MG63 (cell line): ENCODE data around the gene CACNA1D. TPM values are rescaled to one million over a fixed set of nuclear protein-coding genes. Genes with fewer than 3 reads are reported as not detected.

Experiments used
- DNase-seq: peaks from one replicate; pipeline ENCODE4 v3.0.0-alpha.2; 2020
- H3K27me3 ChIP-seq: fragments of 250-450 bp; sonication (Bioruptor Pico); 2 replicates; pipeline ENCODE4 v1.5.1; 2020; ENCODE audit warnings: mild to moderate bottlenecking, moderate library complexity
- H3K36me3 ChIP-seq: fragments of 250-450 bp; sonication (Bioruptor Pico); 2 replicates; pipeline ENCODE4 v1.5.1; 2020; ENCODE audit warnings: mild to moderate bottlenecking, moderate library complexity
- H3K4me3 ChIP-seq: fragments of 250-450 bp; sonication (Bioruptor Pico); 2 replicates; pipeline ENCODE4 v1.5.1; 2020; ENCODE audit warnings: mild to moderate bottlenecking, moderate library complexity
- H3K9me3 ChIP-seq: fragments of 250-450 bp; sonication (Bioruptor Pico); 2 replicates; pipeline ENCODE4 v1.5.1; 2020; ENCODE audit warnings: mild to moderate bottlenecking, moderate library complexity
- total RNA-seq: library from RNA; depleted of rRNA; stranded (reverse); fragments of >200 nt; shearing (Covaris generic); gene quantifications from 2 replicates; pipeline ENCODE4 v1.2.3, GENCODE V29; 2014; ENCODE audit warnings: low replicate concordance

Gene CACNA1D
- total RNA-seq, 1 experiment from 2014 or later, result not detected

DNA sequence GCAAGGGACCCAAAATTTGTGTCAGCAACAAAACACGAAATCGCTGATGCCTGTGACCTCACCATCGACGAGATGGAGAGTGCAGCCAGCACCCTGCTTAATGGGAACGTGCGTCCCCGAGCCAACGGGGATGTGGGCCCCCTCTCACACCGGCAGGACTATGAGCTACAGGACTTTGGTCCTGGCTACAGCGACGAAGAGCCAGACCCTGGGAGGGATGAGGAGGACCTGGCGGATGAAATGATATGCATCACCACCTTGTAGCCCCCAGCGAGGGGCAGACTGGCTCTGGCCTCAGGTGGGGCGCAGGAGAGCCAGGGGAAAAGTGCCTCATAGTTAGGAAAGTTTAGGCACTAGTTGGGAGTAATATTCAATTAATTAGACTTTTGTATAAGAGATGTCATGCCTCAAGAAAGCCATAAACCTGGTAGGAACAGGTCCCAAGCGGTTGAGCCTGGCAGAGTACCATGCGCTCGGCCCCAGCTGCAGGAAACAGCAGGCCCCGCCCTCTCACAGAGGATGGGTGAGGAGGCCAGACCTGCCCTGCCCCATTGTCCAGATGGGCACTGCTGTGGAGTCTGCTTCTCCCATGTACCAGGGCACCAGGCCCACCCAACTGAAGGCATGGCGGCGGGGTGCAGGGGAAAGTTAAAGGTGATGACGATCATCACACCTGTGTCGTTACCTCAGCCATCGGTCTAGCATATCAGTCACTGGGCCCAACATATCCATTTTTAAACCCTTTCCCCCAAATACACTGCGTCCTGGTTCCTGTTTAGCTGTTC, 316.9 kb downstream of the CACNA1D start:
- DNase-seq, result no peak
- no peaks in the 10 kb centered on the region for H3K9me3 ChIP-seq
- no peaks in the 10 kb centered on the region for H3K27me3 ChIP-seq
- no peaks in the 10 kb centered on the region for H3K36me3 ChIP-seq
- H3K4me3 ChIP-seq, result no peak overlapping the region

DNA sequence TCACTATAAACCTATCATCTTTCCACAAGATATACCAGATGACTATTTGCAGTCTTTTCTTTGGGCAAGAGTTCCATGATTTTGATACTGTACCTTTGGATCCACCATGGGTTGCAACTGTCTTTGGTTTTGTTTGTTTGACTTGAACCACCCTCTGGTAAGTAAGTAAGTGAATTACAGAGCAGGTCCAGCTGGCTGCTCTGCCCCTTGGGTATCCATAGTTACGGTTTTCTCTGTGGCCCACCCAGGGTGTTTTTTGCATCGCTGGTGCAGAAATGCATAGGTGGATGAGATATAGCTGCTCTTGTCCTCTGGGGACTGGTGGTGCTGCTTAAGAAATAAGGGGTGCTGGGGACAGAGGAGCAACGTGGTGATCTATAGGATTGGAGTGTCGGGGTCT, 318.0 kb downstream of the CACNA1D start:
- no peaks in the 10 kb centered on the region for H3K27me3 ChIP-seq
- H3K4me3 ChIP-seq, result no peak overlapping the region
- no peak for DNase-seq
- H3K9me3 ChIP-seq, result no peaks in the 10 kb centered on the region
- no peaks in the 10 kb centered on the region for H3K36me3 ChIP-seq

DNA sequence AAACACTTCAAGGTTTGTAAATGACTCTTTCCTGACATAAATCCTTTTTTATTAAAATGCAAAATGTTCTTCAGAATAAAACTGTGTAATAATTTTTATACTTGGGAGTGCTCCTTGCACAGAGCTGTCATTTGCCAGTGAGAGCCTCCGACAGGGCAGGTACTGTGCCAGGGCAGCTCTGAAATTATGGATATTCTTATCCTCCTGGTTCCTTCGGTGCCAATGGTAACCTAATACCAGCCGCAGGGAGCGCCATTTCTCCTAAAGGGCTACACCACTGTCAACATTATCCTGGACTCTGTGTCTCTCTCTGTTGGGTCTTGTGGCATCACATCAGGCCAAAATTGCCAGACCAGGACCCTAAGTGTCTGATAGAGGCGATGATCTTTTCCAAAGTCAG, 318.8 kb downstream of the CACNA1D start:
- Histone ChIP-seq H3K4me3 (no peak overlapping the region), H3K9me3 (no peaks in the 10 kb centered on the region), H3K27me3 (no peaks in the 10 kb centered on the region), H3K36me3 (no peaks in the 10 kb centered on the region)
- DNase-seq, result no peak

DNA sequence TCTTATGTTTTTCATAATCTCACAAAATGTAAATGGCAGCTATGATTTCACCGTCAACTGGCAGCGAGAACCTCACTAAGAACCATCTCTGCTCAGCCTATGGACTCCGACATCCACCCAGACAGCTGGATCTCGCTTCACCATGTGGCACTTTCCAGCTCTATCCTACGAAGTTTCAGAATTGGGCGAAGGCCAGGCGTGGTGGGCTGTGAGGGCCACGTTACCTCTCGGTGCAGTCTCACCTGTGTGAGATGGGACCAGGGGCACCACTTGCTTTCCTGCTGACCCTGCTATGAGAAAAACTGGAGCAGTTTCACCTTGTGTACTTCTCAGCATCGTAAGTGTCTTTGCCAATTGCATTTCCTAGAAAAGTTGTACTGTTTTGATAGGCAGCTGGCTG, 319.5 kb downstream of the CACNA1D start:
- H3K36me3 ChIP-seq, result no peaks in the 10 kb centered on the region
- H3K9me3 ChIP-seq, result no peaks in the 10 kb centered on the region
- no peak for DNase-seq
- no peak overlapping the region for H3K4me3 ChIP-seq
- no peaks in the 10 kb centered on the region for H3K27me3 ChIP-seq

DNA sequence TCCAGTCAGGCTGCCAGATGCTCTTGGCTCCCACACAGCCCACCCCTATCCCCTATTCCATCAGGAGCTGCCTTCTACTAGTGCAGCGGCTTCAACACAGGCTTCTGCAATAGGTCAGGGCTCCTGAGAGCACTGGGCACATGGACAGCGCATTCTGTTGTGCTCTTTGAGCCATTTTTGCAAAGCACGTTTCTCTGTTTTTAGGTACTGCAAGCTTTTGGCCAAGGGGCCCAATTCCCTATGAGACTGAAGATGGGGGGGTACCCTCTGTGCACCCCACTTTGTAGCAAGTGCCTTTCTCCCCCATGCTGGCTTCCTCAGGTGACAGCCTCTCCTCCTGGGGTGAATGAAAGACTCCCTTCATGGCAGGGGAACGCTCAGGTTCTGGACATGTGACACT, 320.7 kb downstream of the CACNA1D start:
- H3K4me3 ChIP-seq, result no peak overlapping the region
- H3K27me3 ChIP-seq, result no peaks in the 10 kb centered on the region
- DNase-seq, result no peak
- H3K36me3 ChIP-seq, result no peaks in the 10 kb centered on the region
- no peaks in the 10 kb centered on the region for H3K9me3 ChIP-seq

DNA sequence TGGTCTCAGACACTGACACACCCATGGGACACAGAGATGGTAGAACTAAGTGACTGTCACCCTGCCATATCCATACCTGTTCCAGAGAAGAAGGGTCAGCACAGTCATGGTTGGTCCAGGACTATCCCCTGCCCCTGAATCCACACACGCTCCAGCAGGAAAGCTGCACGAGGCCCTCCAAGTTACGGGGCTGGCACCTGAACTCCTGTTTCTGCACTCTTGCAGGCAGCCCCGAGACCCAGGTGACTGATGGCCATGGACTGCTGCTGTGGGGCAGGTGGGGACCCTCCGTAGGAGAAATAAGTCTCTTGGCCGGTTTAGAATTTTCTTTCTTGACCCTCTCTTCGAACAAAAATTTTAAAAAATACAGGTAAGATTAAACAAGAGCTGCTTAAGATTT, 321.2 kb downstream of the CACNA1D start:
- Histone ChIP-seq H3K36me3 (no peaks in the 10 kb centered on the region), H3K9me3 (no peaks in the 10 kb centered on the region), H3K4me3 (no peak overlapping the region), H3K27me3 (no peaks in the 10 kb centered on the region)
- no peak for DNase-seq

DNA sequence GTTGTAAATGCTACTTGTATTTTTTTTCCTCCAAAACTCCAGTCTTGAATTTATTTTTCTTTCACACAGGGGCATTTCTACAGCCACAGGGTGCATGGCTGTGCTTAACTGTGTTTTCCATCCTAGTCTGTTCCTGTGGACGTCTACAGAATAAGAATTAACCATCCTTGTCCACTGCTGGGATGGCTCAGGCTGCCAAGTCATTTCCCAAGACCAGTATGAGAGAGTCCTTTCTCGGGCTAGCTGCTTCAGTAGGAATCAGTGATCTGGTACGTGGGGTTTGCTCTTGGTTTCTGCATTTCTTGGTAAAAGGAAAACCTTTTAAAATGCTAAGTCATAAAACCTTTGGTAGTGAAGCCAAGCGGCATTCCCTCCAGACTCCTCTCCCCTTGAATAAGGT, 322.0 kb downstream of the CACNA1D start:
- no peaks in the 10 kb centered on the region for H3K36me3 ChIP-seq
- no peaks in the 10 kb centered on the region for H3K9me3 ChIP-seq
- DNase-seq, result no peak
- no peak overlapping the region for H3K4me3 ChIP-seq
- H3K27me3 ChIP-seq, result no peaks in the 10 kb centered on the region

DNA sequence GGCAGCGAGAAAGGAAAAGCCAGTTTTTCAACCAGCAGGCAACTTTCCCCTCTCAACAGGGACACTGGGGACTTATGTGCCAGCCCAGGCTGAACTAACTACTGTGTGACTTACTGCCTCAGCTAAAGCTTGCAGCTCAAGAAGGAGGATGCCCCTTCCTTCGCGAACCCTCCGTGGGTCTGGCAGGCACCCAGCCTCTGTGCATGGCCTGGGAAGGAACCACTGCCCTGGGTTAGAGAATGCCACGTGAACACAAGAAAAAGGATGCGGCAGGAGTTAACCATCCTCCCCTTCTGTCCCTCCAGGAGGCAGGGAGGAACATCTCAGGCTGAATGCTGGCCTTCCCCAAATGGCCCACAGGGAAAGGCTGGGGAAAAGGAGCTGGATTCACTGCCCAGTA, 322.8 kb downstream of the CACNA1D start:
- H3K4me3 ChIP-seq, result no peak overlapping the region
- no peaks in the 10 kb centered on the region for H3K27me3 ChIP-seq
- H3K9me3 ChIP-seq, result no peaks in the 10 kb centered on the region
- no peaks in the 10 kb centered on the region for H3K36me3 ChIP-seq
- no peak for DNase-seq

DNA sequence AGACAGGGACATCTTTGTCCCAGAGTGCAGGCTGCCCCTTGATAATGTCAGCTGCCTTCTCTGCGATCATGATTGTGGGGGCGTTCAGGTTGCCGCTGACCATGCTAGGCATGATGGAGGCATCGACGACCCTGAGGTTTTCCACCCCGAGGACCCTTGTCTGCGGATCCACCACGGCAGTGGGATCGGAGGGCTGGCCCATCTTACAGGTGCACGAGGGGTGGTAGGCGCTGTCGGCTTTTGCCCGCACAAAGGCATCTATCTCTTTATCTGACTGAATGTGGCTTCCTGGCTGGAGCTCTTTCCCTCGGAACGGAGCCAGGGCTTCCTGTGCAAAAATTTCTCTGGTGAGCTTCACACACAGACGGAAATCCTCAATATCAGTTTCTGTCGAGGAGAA, 323.4 kb downstream of the CACNA1D start:
- H3K4me3 ChIP-seq, result no peak overlapping the region
- no peaks in the 10 kb centered on the region for H3K9me3 ChIP-seq
- no peaks in the 10 kb centered on the region for H3K27me3 ChIP-seq
- no peak for DNase-seq
- H3K36me3 ChIP-seq, result no peaks in the 10 kb centered on the region

DNA sequence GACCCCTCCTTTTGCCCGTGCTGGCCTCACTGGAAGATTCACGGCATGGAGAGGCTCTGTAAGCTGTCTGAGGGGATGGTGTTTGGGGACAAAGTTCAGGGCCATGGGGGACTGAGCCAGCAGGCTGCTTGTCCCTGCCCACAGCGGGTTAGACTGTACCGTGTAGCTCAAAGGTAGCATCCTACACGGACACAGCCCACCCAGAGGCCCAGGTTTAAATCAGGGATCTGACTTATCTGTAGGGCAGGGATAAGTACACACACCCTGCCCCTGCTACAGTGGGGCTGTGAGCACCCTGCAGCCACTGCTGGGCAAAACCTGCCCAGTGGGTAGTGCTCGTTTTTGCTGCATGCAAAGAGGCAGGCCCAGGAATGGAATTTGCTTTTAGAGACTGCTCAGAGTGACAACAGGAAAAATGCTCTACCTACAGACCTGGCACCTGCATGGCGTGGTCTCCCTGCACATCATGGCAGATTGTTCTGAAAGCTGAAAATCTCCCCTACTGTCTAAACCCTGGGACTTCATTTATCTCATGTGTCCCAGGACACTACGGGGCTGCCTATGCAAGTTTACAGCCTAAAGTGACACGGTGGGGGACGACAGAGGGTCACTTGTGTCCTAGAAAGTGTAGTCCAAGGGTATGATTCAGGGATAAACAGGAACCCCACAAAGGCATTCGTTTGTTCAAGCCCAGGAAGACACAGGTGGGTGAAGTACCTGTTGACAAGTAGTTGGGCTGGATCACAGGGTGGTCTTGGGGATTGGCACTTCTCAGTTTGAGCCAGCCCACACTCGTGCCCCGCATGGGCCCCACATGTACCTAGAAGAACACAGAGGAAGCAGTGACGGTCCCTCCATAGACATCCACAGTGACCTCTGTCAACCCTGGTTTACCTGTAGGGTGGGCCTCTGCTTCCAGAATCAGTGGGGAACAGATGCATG, 324.1 kb downstream of the CACNA1D start:
- no peaks in the 10 kb centered on the region for H3K36me3 ChIP-seq
- no peak overlapping the region for H3K4me3 ChIP-seq
- no peaks in the 10 kb centered on the region for H3K9me3 ChIP-seq
- H3K27me3 ChIP-seq, result no peaks in the 10 kb centered on the region
- DNase-seq, result no peak

DNA sequence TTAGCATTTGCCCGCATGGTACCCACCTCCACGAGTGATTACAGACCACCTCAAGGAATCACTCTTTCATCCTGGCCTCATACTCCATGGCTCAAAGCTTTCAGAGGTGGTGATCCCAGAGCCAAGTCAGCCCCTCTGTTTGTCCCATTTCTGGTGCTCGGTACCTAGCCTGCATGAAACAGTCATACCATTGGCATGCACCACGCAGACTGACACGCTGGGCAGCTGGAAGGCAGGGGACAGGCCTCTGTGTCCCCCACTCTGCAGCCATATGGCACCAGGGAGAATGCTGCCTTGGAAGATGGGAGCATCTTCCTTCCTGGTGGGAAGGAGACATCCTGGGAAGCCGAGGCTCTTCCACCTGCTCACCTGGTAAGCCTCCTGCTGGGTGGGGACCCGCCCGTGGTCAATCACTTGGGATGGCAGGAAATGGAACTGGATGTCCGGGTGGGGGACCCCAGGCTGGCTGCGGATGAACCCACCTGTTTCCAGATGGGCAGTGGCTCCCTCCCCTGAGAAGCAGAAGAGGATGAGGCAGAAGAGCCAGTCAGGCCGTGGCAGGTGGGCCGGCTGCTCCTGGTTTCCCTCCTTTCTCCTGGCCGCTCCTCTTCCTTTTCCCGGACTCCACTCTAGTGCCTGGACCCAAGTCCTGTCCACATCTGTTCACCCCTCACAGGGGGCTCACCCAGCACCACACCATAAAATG, 324.9 kb downstream of the CACNA1D start:
- no peaks in the 10 kb centered on the region for H3K36me3 ChIP-seq
- DNase-seq, result no peak
- H3K4me3 ChIP-seq, result no peak overlapping the region
- no peaks in the 10 kb centered on the region for H3K9me3 ChIP-seq
- no peaks in the 10 kb centered on the region for H3K27me3 ChIP-seq

DNA sequence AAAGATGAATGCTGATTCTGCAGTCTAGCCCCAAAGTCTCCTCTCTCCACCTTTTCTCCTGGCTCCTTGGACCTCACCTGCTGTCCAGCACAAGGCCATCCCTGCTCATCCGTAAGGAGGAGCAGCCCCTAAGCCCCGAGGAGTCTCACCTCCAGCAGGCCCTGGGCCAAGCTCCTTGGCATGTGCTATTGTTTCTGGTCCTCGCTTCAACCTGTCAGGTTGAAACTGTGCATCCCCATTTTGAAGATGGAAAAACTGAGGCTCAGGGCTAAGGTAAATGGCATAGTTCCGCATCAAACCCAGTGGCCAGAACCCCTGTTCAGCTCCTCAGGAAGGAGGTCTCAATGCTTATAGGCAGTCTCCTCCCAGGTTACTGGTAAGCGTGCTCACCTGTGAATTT, 325.7 kb downstream of the CACNA1D start:
- Histone ChIP-seq H3K9me3 (no peaks in the 10 kb centered on the region), H3K36me3 (no peaks in the 10 kb centered on the region), H3K4me3 (no peak overlapping the region), H3K27me3 (no peaks in the 10 kb centered on the region)
- DNase-seq, result no peak

DNA sequence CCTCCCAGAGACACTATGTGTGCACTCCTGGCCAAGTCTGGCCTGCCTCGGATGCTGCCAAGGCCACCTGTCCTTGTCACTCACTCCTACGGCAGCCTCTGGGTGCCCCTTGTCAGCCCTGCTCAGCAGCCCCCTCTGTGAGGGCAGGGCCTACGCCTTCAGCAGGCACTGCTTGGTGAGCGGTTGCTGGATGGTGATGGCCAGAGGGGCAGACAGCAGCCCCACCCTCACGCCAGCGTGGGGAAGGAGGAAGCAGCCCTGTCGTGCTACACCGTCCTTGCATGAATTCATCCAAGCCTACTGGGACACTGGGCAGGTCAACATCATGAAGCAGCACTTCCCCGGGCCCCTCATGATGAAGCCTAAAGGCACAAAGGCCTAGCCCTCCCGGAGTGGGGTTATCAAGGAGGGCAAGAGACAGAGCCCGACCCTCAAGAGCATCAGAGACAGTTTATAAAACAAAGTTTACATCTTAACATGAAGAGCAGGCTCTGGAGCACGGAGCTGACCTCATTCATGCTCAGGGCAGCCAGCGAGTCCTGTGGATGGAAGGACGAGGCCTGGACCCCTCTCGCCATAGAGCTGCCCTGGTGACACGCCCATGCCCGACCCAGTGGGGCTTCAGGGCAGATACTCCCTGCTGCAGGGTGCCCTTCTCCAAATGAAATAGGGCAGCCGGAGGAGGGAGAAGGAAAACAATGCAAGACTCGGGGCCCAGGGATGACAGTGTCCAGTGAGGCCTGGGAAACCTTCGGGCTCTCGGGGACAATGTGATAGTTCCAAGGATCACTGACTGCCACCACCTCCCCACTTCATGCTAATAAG, 326.6 kb downstream of the CACNA1D start:
- Histone ChIP-seq H3K4me3 (no peak overlapping the region), H3K9me3 (no peaks in the 10 kb centered on the region), H3K27me3 (no peaks in the 10 kb centered on the region), H3K36me3 (no peaks in the 10 kb centered on the region)
- DNase-seq, result no peak

DNA sequence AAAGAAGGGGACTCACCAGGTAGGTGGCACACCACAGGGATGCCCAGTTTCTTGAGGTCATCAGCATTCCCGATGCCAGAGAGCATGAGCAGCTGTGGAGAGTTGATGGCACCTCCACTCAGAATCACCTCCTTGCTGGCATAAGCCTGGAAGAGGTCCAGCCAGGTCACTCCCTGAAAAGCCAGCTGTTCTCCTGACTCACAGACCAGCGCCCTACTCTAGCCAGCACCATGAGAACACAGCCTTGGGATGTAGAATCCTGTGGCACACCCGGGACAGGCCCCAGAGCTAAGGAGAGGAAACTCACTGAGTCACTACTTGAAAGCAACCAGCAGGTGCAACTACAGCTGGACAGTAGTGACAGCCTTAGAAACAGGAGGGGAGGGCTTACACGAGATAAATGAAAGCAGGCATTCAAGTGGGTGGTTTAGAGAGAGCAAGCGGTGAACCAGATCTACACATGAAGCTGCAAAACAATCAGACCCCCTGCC, 327.3 kb downstream of the CACNA1D start:
- H3K27me3 ChIP-seq, result no peaks in the 10 kb centered on the region
- H3K9me3 ChIP-seq, result no peaks in the 10 kb centered on the region
- no peak overlapping the region for H3K4me3 ChIP-seq
- H3K36me3 ChIP-seq, result no peaks in the 10 kb centered on the region
- peak; percentile 35 for DNase-seq

DNA sequence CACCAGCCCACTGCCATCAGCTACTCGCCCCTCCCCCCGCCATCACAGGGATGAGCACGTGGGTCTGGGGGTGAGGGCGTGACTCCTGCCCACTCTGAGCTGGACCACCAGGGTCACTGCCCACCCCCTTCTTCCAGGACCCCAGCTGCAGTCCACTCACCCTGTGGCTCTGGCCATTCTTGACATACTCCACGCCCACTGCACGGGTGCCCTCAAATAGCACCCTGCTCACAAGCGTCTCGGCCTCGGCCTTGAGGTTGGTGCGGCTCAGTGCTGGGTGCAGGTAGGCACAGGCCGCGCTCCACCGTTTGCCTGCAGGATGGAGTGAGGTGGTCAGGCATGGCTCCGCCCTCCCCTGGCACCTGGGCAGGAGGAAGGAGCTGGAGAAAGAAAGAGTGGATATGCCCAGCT, 327.9 kb downstream of the CACNA1D start:
- H3K27me3 ChIP-seq, result no peaks in the 10 kb centered on the region
- no peak overlapping the region for H3K4me3 ChIP-seq
- no peaks in the 10 kb centered on the region for H3K36me3 ChIP-seq
- no peaks in the 10 kb centered on the region for H3K9me3 ChIP-seq
- no peak for DNase-seq
